Peyer's patch (tissue), 4 donors: Measurements from ENCODE around the gene C1QTNF9B. TPM values are rescaled to one million over a fixed set of nuclear protein-coding genes. Genes with fewer than 3 reads are reported as not detected.

Experiments used
- DNase-seq, 3 donors: peaks; one replicate each; pipeline ENCODE4 v3.0.0-alpha.2; 2017 to 2019
- H3K27ac ChIP-seq, 4 donors: fragments of 200-600 bp; sonication (generic); one replicate each; pipeline ENCODE4 v1.5.1; 2016 to 2019
- H3K27me3 ChIP-seq, 2 donors: fragments of 200-600 bp; sonication (generic); one replicate each; pipeline ENCODE4 v1.5.1; 2019
- H3K36me3 ChIP-seq, 3 donors: fragments of 200-600 bp; sonication (generic); one replicate each; pipeline ENCODE4 v1.5.1; 2016 to 2019
- H3K4me1 ChIP-seq, 4 donors: fragments of 200-600 bp; sonication (generic); one replicate each; pipeline ENCODE4 v1.5.1; 2016 to 2019
- H3K4me3 ChIP-seq, 4 donors: fragments of 200-600 bp; sonication (generic); 1 replicate in 3 of 4; 2 replicates in 1 of 4; pipeline ENCODE4 v1.5.1; 2016 to 2019; ENCODE audit warnings: mild to moderate bottlenecking in 1 of 4
- H3K9me3 ChIP-seq, 4 donors: fragments of 200-600 bp; sonication (generic); one replicate each; pipeline ENCODE4 v1.5.1; 2016 to 2019; ENCODE audit warnings: mild to moderate bottlenecking in 1 of 4
- POLR2A ChIP-seq, 2 donors: fragments of 450-650 bp; IDR thresholded peaks; one replicate each; pipeline ENCODE4 v1.5.1; 2017; ENCODE audit warnings: antibody characterized with exemption in 2 of 2, mild to moderate bottlenecking in 2 of 2, moderate library complexity in 2 of 2
- total RNA-seq, 4 donors: library from RNA; depleted of rRNA; stranded (reverse); fragments of >200 nt; gene quantifications; one replicate each; pipeline ENCODE4 v1.1.0, GENCODE V29; 2016
- TF ChIP-seq, protein P1 (sequence below), 6 experiments: fragments of 450-650 bp in 4 of 6; fragments of 200-600 bp in 2 of 6; sonication (generic) in 1 of 6; IDR thresholded peaks; one replicate each; pipeline ENCODE4 v1.5.1; 2017 to 2019; ENCODE audit warnings: antibody characterized with exemption in 6 of 6, mild to moderate bottlenecking in 3 of 6, moderate library complexity in 1 of 6

The C1QTNF9B gene
- total RNA-seq, 4 donors from 2014 or later: 0.80 TPM; not detected in 3

DNA sequence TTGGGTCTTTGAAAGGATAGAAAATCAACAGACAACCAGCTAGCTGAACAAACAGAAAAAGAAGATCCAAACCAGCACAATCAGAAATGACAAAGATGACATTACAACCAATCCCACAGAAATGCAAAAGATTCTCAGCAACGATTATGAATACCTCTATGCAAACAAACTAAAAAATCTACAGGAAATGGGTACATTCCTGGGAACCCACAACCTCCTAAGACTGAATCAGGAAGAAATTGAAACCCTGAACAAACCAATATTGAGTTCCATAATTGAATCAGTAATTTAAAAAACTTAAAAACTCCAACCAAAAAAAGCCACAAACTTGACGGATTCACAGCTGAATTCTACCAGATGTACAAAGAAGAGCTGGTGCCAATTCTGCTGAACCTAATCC lies 20.9 kb upstream of the C1QTNF9B start:
- Histone ChIP-seq H3K4me1 (no peaks in the 10 kb centered on the region), H3K27ac (no peak overlapping the region), H3K27me3 (no peaks in the 10 kb centered on the region), H3K36me3 (no peaks in the 10 kb centered on the region), H3K4me3 (no peak overlapping the region), H3K9me3 (no peaks in the 10 kb centered on the region)
- TF ChIP-seq, protein P1, sequence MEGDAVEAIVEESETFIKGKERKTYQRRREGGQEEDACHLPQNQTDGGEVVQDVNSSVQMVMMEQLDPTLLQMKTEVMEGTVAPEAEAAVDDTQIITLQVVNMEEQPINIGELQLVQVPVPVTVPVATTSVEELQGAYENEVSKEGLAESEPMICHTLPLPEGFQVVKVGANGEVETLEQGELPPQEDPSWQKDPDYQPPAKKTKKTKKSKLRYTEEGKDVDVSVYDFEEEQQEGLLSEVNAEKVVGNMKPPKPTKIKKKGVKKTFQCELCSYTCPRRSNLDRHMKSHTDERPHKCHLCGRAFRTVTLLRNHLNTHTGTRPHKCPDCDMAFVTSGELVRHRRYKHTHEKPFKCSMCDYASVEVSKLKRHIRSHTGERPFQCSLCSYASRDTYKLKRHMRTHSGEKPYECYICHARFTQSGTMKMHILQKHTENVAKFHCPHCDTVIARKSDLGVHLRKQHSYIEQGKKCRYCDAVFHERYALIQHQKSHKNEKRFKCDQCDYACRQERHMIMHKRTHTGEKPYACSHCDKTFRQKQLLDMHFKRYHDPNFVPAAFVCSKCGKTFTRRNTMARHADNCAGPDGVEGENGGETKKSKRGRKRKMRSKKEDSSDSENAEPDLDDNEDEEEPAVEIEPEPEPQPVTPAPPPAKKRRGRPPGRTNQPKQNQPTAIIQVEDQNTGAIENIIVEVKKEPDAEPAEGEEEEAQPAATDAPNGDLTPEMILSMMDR (IDR thresholded peaks at IDR 0.05): no peak
- TF ChIP-seq POLR2A (IDR thresholded peaks at IDR 0.05): no peak
- DNase-seq: no peak

GRCh38 chr13:23915308-23915707 lies 18.0 kb upstream of the C1QTNF9B start:
- Histone ChIP-seq H3K27me3 (no peaks in the 10 kb centered on the region), H3K36me3 (no peaks in the 10 kb centered on the region), H3K4me3 (no peak overlapping the region), H3K27ac (no peak overlapping the region), H3K9me3 (no peaks in the 10 kb centered on the region), H3K4me1 (no peaks in the 10 kb centered on the region)
- TF ChIP-seq POLR2A (IDR thresholded peaks at IDR 0.05): no peak
- TF ChIP-seq, protein P1 (IDR thresholded peaks at IDR 0.05): no peak
- no peak for DNase-seq

- no peaks in the 10 kb centered on the region for H3K27me3 ChIP-seq
- H3K9me3 ChIP-seq: no peaks in the 10 kb centered on the region
- H3K4me1 ChIP-seq: no peaks in the 10 kb centered on the region
- no peak for DNase-seq
- no peak overlapping the region for H3K4me3 ChIP-seq
- TF ChIP-seq, protein P1 (IDR thresholded peaks at IDR 0.05): no peak
- TF ChIP-seq POLR2A (IDR thresholded peaks at IDR 0.05): no peak
- H3K27ac ChIP-seq: no peak overlapping the region
- H3K36me3 ChIP-seq: no peaks in the 10 kb centered on the region
These were observed 15.2 kb upstream of the C1QTNF9B start for GRCh38 chr13:23912469-23912868.

DNA sequence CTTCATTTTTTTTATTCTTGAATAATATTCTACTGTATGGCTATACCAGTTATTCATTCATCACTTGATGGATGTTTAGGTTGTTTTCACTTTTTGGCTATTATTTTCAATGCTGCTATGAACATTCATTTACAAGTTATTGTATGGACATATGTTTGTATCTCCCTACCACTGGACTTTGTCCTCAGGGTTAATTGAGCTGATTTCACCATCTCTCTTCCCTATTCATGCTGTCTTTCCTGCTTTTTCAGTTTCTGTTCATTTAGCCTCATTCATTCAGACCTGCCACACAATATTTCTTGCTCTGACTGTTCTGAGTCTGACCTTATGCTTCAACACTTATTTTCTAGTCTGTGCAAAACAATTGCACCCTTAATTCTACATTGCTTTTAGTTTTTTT lies 12.3 kb upstream of the C1QTNF9B start:
- H3K4me3 ChIP-seq: no peak overlapping the region
- H3K9me3 ChIP-seq: no peaks in the 10 kb centered on the region
- H3K4me1 ChIP-seq: no peaks in the 10 kb centered on the region
- H3K27me3 ChIP-seq: no peaks in the 10 kb centered on the region
- no peak overlapping the region for H3K27ac ChIP-seq
- no peaks in the 10 kb centered on the region for H3K36me3 ChIP-seq
- TF ChIP-seq, protein P1 (IDR thresholded peaks at IDR 0.05): no peak
- no peak for TF ChIP-seq POLR2A (IDR thresholded peaks at IDR 0.05)
- DNase-seq: no peak

GRCh38 chr13:23905766-23906165 lies 8.5 kb upstream of the C1QTNF9B start:
- H3K27ac ChIP-seq: no peak overlapping the region
- TF ChIP-seq, protein P1 (IDR thresholded peaks at IDR 0.05): no peak
- TF ChIP-seq POLR2A (IDR thresholded peaks at IDR 0.05): no peak
- H3K4me3 ChIP-seq: no peak overlapping the region
- H3K27me3 ChIP-seq: peaks cover 0 to 16% of the 10 kb centered on the region in 2 donors
- no peak for DNase-seq
- H3K9me3 ChIP-seq: no peaks in the 10 kb centered on the region
- peaks cover 0 to 8% (median 3%) of the 10 kb centered on the region in 4 donors for H3K4me1 ChIP-seq
- H3K36me3 ChIP-seq: no peaks in the 10 kb centered on the region

DNA sequence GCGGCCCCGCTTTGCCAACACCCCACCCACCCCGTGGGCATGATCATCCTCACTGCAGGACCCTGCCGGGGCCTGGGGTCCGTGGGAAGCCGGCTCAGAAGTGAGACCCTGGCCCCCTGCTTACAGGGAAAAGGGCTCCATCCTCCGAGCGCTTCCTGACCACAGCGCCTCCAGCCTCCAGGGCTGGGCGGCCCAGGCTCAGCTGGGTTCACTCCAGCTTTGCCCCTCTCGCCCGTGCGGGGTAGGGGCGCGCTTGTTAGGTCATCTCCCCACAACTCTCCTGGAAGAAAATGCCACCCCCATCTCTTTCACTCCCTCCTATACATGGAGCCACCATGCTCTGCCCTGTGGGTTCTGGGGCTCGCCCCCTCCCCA lies 6.6 kb upstream of the C1QTNF9B start:
- no peak for DNase-seq
- TF ChIP-seq, protein P1 (IDR thresholded peaks at IDR 0.05): no peak
- no peak for TF ChIP-seq POLR2A (IDR thresholded peaks at IDR 0.05)
- H3K27me3 ChIP-seq: peaks cover 0 to 16% of the 10 kb centered on the region in 2 donors
- peaks cover 0 to 8% (median 3%) of the 10 kb centered on the region in 4 donors for H3K4me1 ChIP-seq
- H3K9me3 ChIP-seq: no peaks in the 10 kb centered on the region
- H3K36me3 ChIP-seq: no peaks in the 10 kb centered on the region
- no peak overlapping the region for H3K27ac ChIP-seq
- H3K4me3 ChIP-seq: no peak overlapping the region
